A549 (cell line): Measurements from ENCODE around the gene PRL. TPM values are rescaled to one million over a fixed set of nuclear protein-coding genes. Genes with fewer than 3 reads are reported as not detected.

ENCODE experiments used
- ATAC-seq, 2 experiments: fragments of 200-7000 bp in 1 of 2; fragments of >200 bp in 1 of 2; cut with Nextera tagmentation in 1 of 2; cut with Tn5 transposase in 1 of 2; 3 replicates each; pipeline versions ENCODE4 v1.8.0 to v1.9.1; 2018 to 2020; ENCODE audit warnings: mild to moderate bottlenecking in 1 of 2, moderate library complexity in 1 of 2
- CTCF ChIA-PET: fragments of 300-600 bp; sonication (Branson Sonifier 250); formaldehyde crosslinking; extraction: SDS; loops from one replicate; lab custom pipeline; 2021; ENCODE audit warnings: antibody characterized with exemption, inconsistent platforms; lab: Yijun Ruan, JAX
- POLR2A ChIA-PET: fragments of 350-600 bp; formaldehyde crosslinking; extraction: SDS; loops from one replicate; lab custom pipeline; 2021; ENCODE audit warnings: antibody characterized with exemption, inconsistent platforms; lab: Yijun Ruan, JAX
- DNase-seq, 2 experiments: peaks; one replicate each; pipeline versions ENCODE4 v3.0.0 to v3.0.0-alpha.2; 2011 to 2016; ENCODE audit warnings: low read depth in 1 of 2, low spot score in 1 of 2
- FAIRE-seq: peaks from 2 replicates; lab custom pipeline; 2011; peaks lifted over from hg19 to GRCh38; lab: Jason Lieb, UNC
- H3K27ac ChIP-seq, 2 experiments: fragments of >200 bp; sonication (Bioruptor Twin); formaldehyde crosslinking; 3 replicates each; pipeline ENCODE4 v1.5.1; 2016 to 2017
- H3K4me1 ChIP-seq: fragments of >200 bp; sonication (Bioruptor Twin); formaldehyde crosslinking; 3 replicates; pipeline ENCODE4 v1.6.1; 2016
- H3K4me2 ChIP-seq: fragments of >200 bp; sonication (Bioruptor Twin); formaldehyde crosslinking; 3 replicates; pipeline ENCODE4 v1.6.1; 2016
- H3K4me3 ChIP-seq: fragments of >200 bp; sonication (Bioruptor Twin); formaldehyde crosslinking; 3 replicates; pipeline ENCODE4 v1.5.1; 2016
- H3K9me3 ChIP-seq: fragments of >200 bp; sonication (Bioruptor Twin); formaldehyde crosslinking; 3 replicates; pipeline ENCODE4 v1.6.1; 2016
- CBX8 ChIP-seq: fragments of 200-600 bp; sonication (generic); IDR thresholded peaks from 2 replicates; pipeline ENCODE4 v1.6.1; 2016
- CHD2 ChIP-seq: fragments of 150-350 bp; IDR thresholded peaks from 2 replicates; pipeline ENCODE4 v1.6.1; 2014; ENCODE audit warnings: low read length; ENCODE audit not compliant: partially characterized antibody
- CHD4 ChIP-seq: fragments of 200-600 bp; sonication (generic); IDR thresholded peaks from 2 replicates; pipeline ENCODE4 v1.6.1; 2016; ENCODE audit warnings: antibody characterized with exemption, mild to moderate bottlenecking, borderline replicate concordance
- CTCF ChIP-seq: fragments of >200 bp; sonication (Bioruptor Twin); formaldehyde crosslinking; IDR thresholded peaks from 3 replicates; pipeline ENCODE4 v1.5.1; 2016
- EHF ChIP-seq: fragments of 250-450 bp; sonication (Bioruptor Pico); IDR thresholded peaks from 2 replicates; pipeline ENCODE4 v1.5.0; 2020; ENCODE audit warnings: mild to moderate bottlenecking
- FOSL2 ChIP-seq, 2 experiments: fragments of 450-650 bp in 1 of 2; fragments of >200 bp in 1 of 2; sonication (Bioruptor Twin) in 1 of 2; formaldehyde crosslinking; IDR thresholded peaks; 2 replicates each; pipeline versions ENCODE4 v1.5.0 to v1.6.1; 2016 to 2020; ENCODE audit warnings: mild to moderate bottlenecking in 1 of 2, moderate library complexity in 1 of 2
- FOXS1 ChIP-seq: fragments of 250-450 bp; sonication (Bioruptor Pico); IDR thresholded peaks from 2 replicates; pipeline ENCODE4 v1.5.0; 2020; ENCODE audit warnings: mild to moderate bottlenecking, moderate library complexity
- HEYL ChIP-seq: fragments of 250-450 bp; sonication (Bioruptor Pico); IDR thresholded peaks from 2 replicates; pipeline ENCODE4 v1.8.0; 2021; ENCODE audit warnings: mild to moderate bottlenecking, moderate library complexity
- HMGXB4 ChIP-seq: fragments of 250-450 bp; sonication (Bioruptor Pico); IDR thresholded peaks from 2 replicates; pipeline ENCODE4 v1.5.0; 2021; ENCODE audit warnings: mild to moderate bottlenecking, moderate library complexity, borderline replicate concordance
- HOXA7 ChIP-seq: fragments of 250-450 bp; sonication (Bioruptor Pico); IDR thresholded peaks from 2 replicates; pipeline ENCODE4 v1.5.0; 2020; ENCODE audit warnings: mild to moderate bottlenecking, moderate library complexity
- JUN ChIP-seq, 2 experiments: fragments of >200 bp; sonication (Bioruptor Twin); formaldehyde crosslinking; IDR thresholded peaks; 2 replicates in 1 of 2; 3 replicates in 1 of 2; pipeline ENCODE4 v1.6.1; 2016 to 2017
- JUNB ChIP-seq: fragments of >200 bp; sonication (Bioruptor Twin); formaldehyde crosslinking; IDR thresholded peaks from 2 replicates; pipeline ENCODE4 v1.6.1; 2016
- KDM1A ChIP-seq: fragments of 200-600 bp; sonication (generic); IDR thresholded peaks from 2 replicates; pipeline ENCODE4 v1.6.1; 2016; ENCODE audit warnings: low read depth, mild to moderate bottlenecking
- MAFK ChIP-seq: fragments of 450-650 bp; IDR thresholded peaks from 2 replicates; pipeline ENCODE4 v1.6.1; 2014; ENCODE audit not compliant: partially characterized antibody
- PHF8 ChIP-seq: fragments of 200-600 bp; sonication (generic); IDR thresholded peaks from 2 replicates; pipeline ENCODE4 v1.6.1; 2016; ENCODE audit warnings: low read depth, mild to moderate bottlenecking, antibody characterized with exemption, moderate library complexity, borderline replicate concordance
- POLR2A ChIP-seq: IDR thresholded peaks from 2 replicates; pipeline ENCODE4 v1.6.1; 2012; ENCODE audit warnings: mild to moderate bottlenecking, low read length
- POLR2AphosphoS2 ChIP-seq: conservative IDR thresholded peaks from 2 replicates; pipeline ENCODE4 v1.6.1; 2012; ENCODE audit warnings: low read length, improper control_type of control experiment, inconsistent platforms
- RFX5 ChIP-seq: fragments of 450-650 bp; IDR thresholded peaks from 2 replicates; pipeline ENCODE4 v1.7.1; 2014; ENCODE audit warnings: antibody characterized with exemption, mild to moderate bottlenecking, moderate library complexity
- SREBF2 ChIP-seq: fragments of 450-650 bp; IDR thresholded peaks from 2 replicates; pipeline ENCODE4 v1.6.1; 2014; ENCODE audit warnings: mild to moderate bottlenecking, moderate library complexity
- TP53 ChIP-seq: fragments of 250-450 bp; sonication (Bioruptor Pico); IDR thresholded peaks from 2 replicates; pipeline ENCODE4 v1.5.0; 2021; ENCODE audit warnings: mild to moderate bottlenecking, moderate library complexity
- ZC3H11A ChIP-seq: fragments of 450-650 bp; IDR thresholded peaks from 2 replicates; pipeline ENCODE4 v1.6.1; 2014; ENCODE audit warnings: antibody characterized with exemption, mild to moderate bottlenecking
- ZFP36 ChIP-seq: fragments of 450-650 bp; IDR thresholded peaks from 2 replicates; pipeline ENCODE4 v1.6.1; 2014; ENCODE audit warnings: borderline replicate concordance; ENCODE audit not compliant: partially characterized antibody
- ZNF302 ChIP-seq: fragments of 250-450 bp; sonication (Bioruptor Pico); IDR thresholded peaks from 2 replicates; pipeline ENCODE4 v1.9.0; 2021; ENCODE audit warnings: inconsistent platforms, mild to moderate bottlenecking, moderate library complexity
- WGBS: methylation state at CpG from one replicate; pipeline ENCODE4 v1.1.6; 2017; ENCODE audit errors: missing lambda C conversion rate; 5-methylcytosine and 5-hydroxymethylcytosine counted together
- polyA plus RNA-seq, 4 experiments: library from polyadenylated mRNA; depleted of rRNA in 3 of 4; stranded (reverse); fragments of >200 nt; fragmentation: RNase III in 1 of 4; extraction: RNeasy Plus Mini Kit Qiagen cat#74134 plus additional on column Dnase treatment in 1 of 4; gene quantifications; 2 replicates in 3 of 4; 3 replicates in 1 of 4; pipeline ENCODE4 v1.2.3, GENCODE V29; 2011 to 2017
- TF ChIP-seq, protein P1 (sequence below): fragments of 250-450 bp; sonication (Bioruptor Pico); IDR thresholded peaks from 2 replicates; pipeline ENCODE4 v1.5.0; 2020; ENCODE audit warnings: low read depth, mild to moderate bottlenecking, moderate library complexity
- TF ChIP-seq, protein P2 (sequence below): IDR thresholded peaks from 2 replicates; pipeline ENCODE4 v1.6.1; 2012
- TF ChIP-seq, protein P3 (sequence below): IDR thresholded peaks from 2 replicates; pipeline ENCODE4 v1.6.1; 2012

Gene PRL
- polyA plus RNA-seq, 2 of the 4 experiments (the other 2 are of a cell fraction), result not detected

DNA sequence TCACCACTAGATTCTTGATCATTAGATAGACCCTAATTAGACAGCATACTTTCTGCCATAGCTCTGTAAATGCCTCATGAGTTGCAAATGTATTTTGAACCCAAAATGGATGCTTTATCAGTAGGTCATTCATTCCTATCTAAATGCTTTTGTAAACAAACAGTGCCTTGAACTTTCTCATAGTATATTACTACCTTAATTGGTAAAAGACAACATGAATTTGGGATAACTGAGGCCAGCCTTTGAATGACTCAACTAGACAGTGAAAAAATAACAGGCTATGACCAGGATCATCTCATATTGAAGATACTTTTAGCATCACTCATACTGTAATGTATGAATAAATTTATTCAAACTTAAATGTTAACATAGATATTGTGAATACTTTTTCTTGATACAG is 37.0 kb upstream of the PRL start:
- ChIA-PET CTCF (no interaction called here), POLR2A (no interaction called here)
- Histone ChIP-seq H3K4me1 (no peaks in the 10 kb centered on the region), H3K9me3 (no peaks in the 10 kb centered on the region), H3K27ac (no peak overlapping the region), H3K4me3 (no peak overlapping the region), H3K4me2 (no peak overlapping the region)
- ATAC-seq (no peak), FAIRE-seq (no peak), DNase-seq (no peak)
- TF ChIP-seq, protein P1, sequence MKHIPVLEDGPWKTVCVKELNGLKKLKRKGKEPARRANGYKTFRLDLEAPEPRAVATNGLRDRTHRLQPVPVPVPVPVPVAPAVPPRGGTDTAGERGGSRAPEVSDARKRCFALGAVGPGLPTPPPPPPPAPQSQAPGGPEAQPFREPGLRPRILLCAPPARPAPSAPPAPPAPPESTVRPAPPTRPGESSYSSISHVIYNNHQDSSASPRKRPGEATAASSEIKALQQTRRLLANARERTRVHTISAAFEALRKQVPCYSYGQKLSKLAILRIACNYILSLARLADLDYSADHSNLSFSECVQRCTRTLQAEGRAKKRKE, result no peak
- no peak for TF ChIP-seq HOXA7 (CRISPR knock-in tag)
- TF ChIP-seq, protein P2, sequence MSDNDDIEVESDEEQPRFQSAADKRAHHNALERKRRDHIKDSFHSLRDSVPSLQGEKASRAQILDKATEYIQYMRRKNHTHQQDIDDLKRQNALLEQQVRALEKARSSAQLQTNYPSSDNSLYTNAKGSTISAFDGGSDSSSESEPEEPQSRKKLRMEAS, result no peak
- no peak for TF ChIP-seq HEYL (CRISPR knock-in tag)
- TF ChIP-seq PHF8, result no peak
- no peak for TF ChIP-seq CTCF
- TF ChIP-seq EHF (CRISPR knock-in tag), result no peak
- no peak for TF ChIP-seq SREBF2
- TF ChIP-seq FOXS1 (CRISPR knock-in tag), result no peak
- no peak for TF ChIP-seq HMGXB4
- no peak for TF ChIP-seq CBX8
- no peak for TF ChIP-seq ZFP36
- no peak for TF ChIP-seq ZC3H11A
- TF ChIP-seq POLR2A, result no peak
- no peak for TF ChIP-seq JUNB
- no peak for TF ChIP-seq JUN (IDR thresholded peaks at IDR 0.05)
- no peak for TF ChIP-seq MAFK
- TF ChIP-seq FOSL2 (IDR thresholded peaks at IDR 0.05), result no peak
- TF ChIP-seq FOSL2 (CRISPR knock-in tag; IDR thresholded peaks at IDR 0.05), result no peak

- Histone ChIP-seq H3K27ac (no peak overlapping the region), H3K4me1 (no peaks in the 10 kb centered on the region), H3K9me3 (no peaks in the 10 kb centered on the region), H3K4me3 (no peak overlapping the region), H3K4me2 (no peak overlapping the region)
- DNase-seq, result no peak
- no peak for ATAC-seq
- FAIRE-seq, result no peak
- 69% methylated on average over 4 of the region's 4 CpGs for WGBS
- POLR2A ChIA-PET, result no interaction called here
- TF ChIP-seq RFX5, result no peak
- TF ChIP-seq CHD2, result no peak
- TF ChIP-seq, all 56 proteins: peak for 0
- CTCF ChIA-PET, result no interaction called here
Measured at GRCh38 chr6:22332711-22333110, 35.9 kb upstream of the PRL start.

DNA sequence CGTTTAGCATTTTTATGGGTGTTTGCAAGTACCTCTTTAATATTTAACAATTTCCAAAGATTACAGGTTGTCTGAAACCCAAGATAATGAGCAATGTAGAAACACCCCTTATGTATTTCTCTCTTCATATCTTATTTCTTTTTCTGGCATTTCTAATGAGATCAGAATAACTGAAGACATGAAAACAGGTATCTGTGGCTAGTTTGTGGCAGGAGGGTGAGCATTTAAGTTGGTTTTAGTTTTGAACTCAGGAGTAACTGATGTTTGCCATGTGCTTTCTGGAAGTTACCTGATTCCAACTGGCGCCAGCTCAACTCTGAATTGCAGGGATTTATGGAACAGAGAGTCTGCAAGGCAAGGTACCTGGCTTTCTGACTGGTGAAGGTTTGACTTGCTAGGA is 35.4 kb upstream of the PRL start:
- ATAC-seq, result no peak
- TF ChIP-seq TP53 (CRISPR knock-in tag), result no peak
- no peak for TF ChIP-seq POLR2AphosphoS2
- no peak for TF ChIP-seq SREBF2
- TF ChIP-seq ZNF302 (CRISPR knock-in tag), result no peak
- TF ChIP-seq, protein P3, sequence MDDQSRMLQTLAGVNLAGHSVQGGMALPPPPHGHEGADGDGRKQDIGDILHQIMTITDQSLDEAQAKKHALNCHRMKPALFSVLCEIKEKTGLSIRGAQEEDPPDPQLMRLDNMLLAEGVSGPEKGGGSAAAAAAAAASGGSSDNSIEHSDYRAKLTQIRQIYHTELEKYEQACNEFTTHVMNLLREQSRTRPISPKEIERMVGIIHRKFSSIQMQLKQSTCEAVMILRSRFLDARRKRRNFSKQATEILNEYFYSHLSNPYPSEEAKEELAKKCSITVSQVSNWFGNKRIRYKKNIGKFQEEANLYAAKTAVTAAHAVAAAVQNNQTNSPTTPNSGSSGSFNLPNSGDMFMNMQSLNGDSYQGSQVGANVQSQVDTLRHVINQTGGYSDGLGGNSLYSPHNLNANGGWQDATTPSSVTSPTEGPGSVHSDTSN, result no peak
- no peak for TF ChIP-seq CHD2
- no peak for TF ChIP-seq CHD4
- no peak for TF ChIP-seq KDM1A
- DNase-seq, result no peak
- H3K9me3 ChIP-seq, result no peaks in the 10 kb centered on the region
- no peak overlapping the region for H3K4me3 ChIP-seq
- ChIA-PET CTCF (no interaction called here), POLR2A (no interaction called here)
- H3K27ac ChIP-seq, result no peak overlapping the region
- FAIRE-seq, result no peak
- H3K4me2 ChIP-seq, result no peak overlapping the region
- no peaks in the 10 kb centered on the region for H3K4me1 ChIP-seq
- WGBS, result 64% methylated on average over 2 of the region's 2 CpGs
